ENCODE results near the gene PRKCE.

- TF ChIP-seq POLR2A (IDR thresholded peaks at IDR 0.05), result no peak
- TF ChIP-seq CTCF (IDR thresholded peaks at IDR 0.05), result no peak
These were observed 464.7 kb downstream of the PRKCE start for GRCh38 chr2:46116150-46116549.
